Mucosa of gallbladder (tissue), 1 donor: ENCODE data around the gene GREB1. TPM values are rescaled to one million over a fixed set of nuclear protein-coding genes. Genes with fewer than 3 reads are reported as not detected.

Experiments
- DNase-seq: peaks from one replicate; pipeline ENCODE4 v3.0.0-alpha.2; 2020; ENCODE audit warnings: low spot score
- total RNA-seq: library from RNA; stranded (reverse); gene quantifications from one replicate; pipeline ENCODE4 v1.2.1, GENCODE V29; 2021
- donor health status: DM: no; HTN: no; CAD: no.

GREB1 gene
- total RNA-seq, 1 donor from 2014 or later: 12.5 TPM

GRCh38 chr2:11540148-11540995 is 6.5 kb downstream of the GREB1 start:
- DNase-seq: no peak

GRCh38 chr2:11540996-11541692 is 7.3 kb downstream of the GREB1 start:
- no peak for DNase-seq

GRCh38 chr2:11541693-11542274 is 7.9 kb downstream of the GREB1 start:
- no peak for DNase-seq

- no peak for DNase-seq
Observed at GRCh38 chr2:11542275-11542819, 8.5 kb downstream of the GREB1 start.

- no peak for DNase-seq
Observed at GRCh38 chr2:11543337-11544216, 9.7 kb downstream of the GREB1 start.

GRCh38 chr2:11546072-11546471 is 12.2 kb downstream of the GREB1 start:
- DNase-seq: no peak

- no peak for DNase-seq
Observed at GRCh38 chr2:11547912-11548497, 14.2 kb downstream of the GREB1 start.

- no peak for DNase-seq
Observed at GRCh38 chr2:11550302-11550701, 16.5 kb downstream of the GREB1 start.

GRCh38 chr2:11550901-11551568 is 17.2 kb downstream of the GREB1 start:
- DNase-seq: no peak

GRCh38 chr2:11551569-11552259 is 17.9 kb downstream of the GREB1 start:
- DNase-seq: no peak

- DNase-seq: no peak
Observed at GRCh38 chr2:11552260-11552638, 18.4 kb downstream of the GREB1 start.

- no peak for DNase-seq
Observed at GRCh38 chr2:11553661-11554398, 20.0 kb downstream of the GREB1 start.

GRCh38 chr2:11554399-11554716 is 20.5 kb downstream of the GREB1 start:
- DNase-seq: no peak

- DNase-seq: no peak
Observed at GRCh38 chr2:11556101-11556806, 22.4 kb downstream of the GREB1 start.

- DNase-seq: no peak
Observed at GRCh38 chr2:11558214-11558886, 24.5 kb downstream of the GREB1 start.

GRCh38 chr2:11559066-11559785 is 25.4 kb downstream of the GREB1 start:
- no peak for DNase-seq

- no peak for DNase-seq
Observed at GRCh38 chr2:11559786-11560155, 25.9 kb downstream of the GREB1 start.

GRCh38 chr2:11560806-11561205 is 27.0 kb downstream of the GREB1 start:
- no peak for DNase-seq
